ENCODE results near the gene ATRN. TPM values are rescaled to one million over a fixed set of nuclear protein-coding genes. Genes with fewer than 3 reads are reported as not detected.
"Not testable (repeated sequence)": the region's sequence is repeated elsewhere in the genome, so short reads cannot be mapped to it uniquely, and the experiment has no call there.

ATRN gene
- total RNA-seq, 1 donor from 2014 or later = 52.0 TPM

- Mint-ChIP-seq H3K27ac (ENCODE audit: unreplicated experiment) (no peak overlapping the region), H3K27me3 (ENCODE audit: low read depth) (no peaks in the 10 kb centered on the region), H3K9me3 (ENCODE audit: low read depth) (no peaks in the 10 kb centered on the region), H3K36me3 (ENCODE audit: low read depth) (no peaks in the 10 kb centered on the region), H3K4me3 (ENCODE audit: unreplicated experiment) (no peak overlapping the region), H3K4me1 (ENCODE audit: low read depth) (peaks cover 21% of the 10 kb centered on the region)
- no peak for TF ChIP-seq CTCF (IDR thresholded peaks at IDR 0.05)
- no peak for DNase-seq (ENCODE audit: low spot score)
Measured at GRCh38 chr20:3510110-3510509, 39.3 kb downstream of the ATRN start.

- not testable (repeated sequence) for DNase-seq (ENCODE audit: low spot score); H3K9me3 Mint-ChIP-seq (ENCODE audit: low read depth); H3K27me3 Mint-ChIP-seq (ENCODE audit: low read depth); H3K36me3 Mint-ChIP-seq (ENCODE audit: low read depth); H3K4me3 Mint-ChIP-seq (ENCODE audit: unreplicated experiment); H3K27ac Mint-ChIP-seq (ENCODE audit: unreplicated experiment)
- peaks cover 32% of the 10 kb centered on the region for H3K4me1 Mint-ChIP-seq (ENCODE audit: low read depth)
Measured at GRCh38 chr20:3512239-3512638, 41.4 kb downstream of the ATRN start.

- no peak for DNase-seq (ENCODE audit: low spot score)
- no peak overlapping the region for H3K27ac Mint-ChIP-seq (ENCODE audit: unreplicated experiment)
- H3K9me3 Mint-ChIP-seq (ENCODE audit: low read depth) = no peaks in the 10 kb centered on the region
- no peaks in the 10 kb centered on the region for H3K27me3 Mint-ChIP-seq (ENCODE audit: low read depth)
- TF ChIP-seq CTCF (IDR thresholded peaks at IDR 0.05) = no peak
- H3K4me1 Mint-ChIP-seq (ENCODE audit: low read depth) = peaks cover 27% of the 10 kb centered on the region
- H3K4me3 Mint-ChIP-seq (ENCODE audit: unreplicated experiment) = no peak overlapping the region
- no peaks in the 10 kb centered on the region for H3K36me3 Mint-ChIP-seq (ENCODE audit: low read depth)
Measured at GRCh38 chr20:3514012-3514642, 43.3 kb downstream of the ATRN start.

- DNase-seq (ENCODE audit: low spot score) = no peak
- H3K27me3 Mint-ChIP-seq (ENCODE audit: low read depth) = no peaks in the 10 kb centered on the region
- peaks cover 7% of the 10 kb centered on the region for H3K9me3 Mint-ChIP-seq (ENCODE audit: low read depth)
- no peak overlapping the region for H3K4me3 Mint-ChIP-seq (ENCODE audit: unreplicated experiment)
- H3K36me3 Mint-ChIP-seq (ENCODE audit: low read depth) = peaks cover 6% of the 10 kb centered on the region
- H3K27ac Mint-ChIP-seq (ENCODE audit: unreplicated experiment) = peak overlapping the region; percentile 86
- peaks cover 32% of the 10 kb centered on the region for H3K4me1 Mint-ChIP-seq (ENCODE audit: low read depth)
- TF ChIP-seq CTCF (IDR thresholded peaks at IDR 0.05) = no peak
Measured at GRCh38 chr20:3515379-3516170, 44.8 kb downstream of the ATRN start.

GRCh38 chr20:3521852-3522740 lies 51.3 kb downstream of the ATRN start:
- peaks cover 27% of the 10 kb centered on the region for H3K36me3 Mint-ChIP-seq (ENCODE audit: low read depth)
- peaks cover 9% of the 10 kb centered on the region for H3K4me1 Mint-ChIP-seq (ENCODE audit: low read depth)

GRCh38 chr20:3524696-3525095 lies 53.9 kb downstream of the ATRN start:
- H3K9me3 Mint-ChIP-seq (ENCODE audit: low read depth) = peaks cover 16% of the 10 kb centered on the region
- peaks cover 26% of the 10 kb centered on the region for H3K36me3 Mint-ChIP-seq (ENCODE audit: low read depth)
- H3K4me1 Mint-ChIP-seq (ENCODE audit: low read depth); H3K27ac Mint-ChIP-seq (ENCODE audit: unreplicated experiment); H3K4me3 Mint-ChIP-seq (ENCODE audit: unreplicated experiment); DNase-seq (ENCODE audit: low spot score); H3K27me3 Mint-ChIP-seq (ENCODE audit: low read depth): not testable (repeated sequence)

More at GRCh38 chr20:3521852-3522740, 51.3 kb downstream of the ATRN start:
- Mint-ChIP-seq H3K27me3 (ENCODE audit: low read depth) (no peaks in the 10 kb centered on the region), H3K27ac (ENCODE audit: unreplicated experiment) (no peak overlapping the region), H3K9me3 (ENCODE audit: low read depth) (peaks cover 21% of the 10 kb centered on the region), H3K4me3 (ENCODE audit: unreplicated experiment) (no peak overlapping the region)
- DNase-seq (ENCODE audit: low spot score) = no peak
- no peak for TF ChIP-seq CTCF (IDR thresholded peaks at IDR 0.05)
